B cell (primary cell): ENCODE results near the gene PMCH. TPM values are rescaled to one million over a fixed set of nuclear protein-coding genes. Genes with fewer than 3 reads are reported as not detected.

Experiments
- ATAC-seq: fragments of 200-7000 bp; cut with Tn5 transposase; one replicate; pipeline ENCODE4 v1.10.0; 2021; ENCODE audit warnings: low read depth, mild to moderate bottlenecking, moderate number of reproducible peaks, moderate library complexity
- CTCF ChIA-PET: fragments of 350-600 bp; sonication (Branson Sonifier 250); formaldehyde crosslinking; loops from one replicate; lab custom pipeline; 2021; ENCODE audit warnings: antibody characterized with exemption, inconsistent platforms; lab: Charles Lee
- POLR2A ChIA-PET: fragments of 350-600 bp; sonication (Branson Sonifier 250); formaldehyde crosslinking; loops from one replicate; lab custom pipeline; 2021; ENCODE audit warnings: antibody characterized with exemption; lab: Charles Lee
- DNase-seq: peaks from one replicate; pipeline ENCODE4 v3.0.0; 2013
- H2AFZ ChIP-seq: 2 replicates; pipeline ENCODE4 v1.6.1; 2012; ENCODE audit warnings: mild to moderate bottlenecking, low read depth, low read length; ENCODE audit not compliant: insufficient read depth, poor library complexity, severe bottlenecking
- H3K27ac ChIP-seq, 2 donors: 1 replicate in 1 of 2; 2 replicates in 1 of 2; pipeline ENCODE4 v1.5.1; 2012 to 2013; ENCODE audit warnings: low read length in 2 of 2, mild to moderate bottlenecking in 2 of 2, moderate library complexity in 1 of 2
- H3K27me3 ChIP-seq, 4 experiments: fragments of 200-600 bp in 1 of 4; sonication (generic) in 1 of 4; replicated peaks in 1 of 4; 1 replicate in 2 of 4; 2 replicates in 2 of 4; pipeline versions ENCODE4 v1.6.1 to v1.7.0; 2013 to 2016; ENCODE audit warnings: low read length in 3 of 4, mild to moderate bottlenecking in 2 of 4, mixed read lengths in 1 of 4, moderate library complexity in 1 of 4; ENCODE audit not compliant: insufficient read depth in 4 of 4, control insufficient read depth in 3 of 4; ENCODE audit errors: control extremely low read depth in 1 of 4
- H3K36me3 ChIP-seq, 2 experiments: replicated peaks in 1 of 2; 1 replicate in 1 of 2; 2 replicates in 1 of 2; pipeline versions ENCODE4 v1.6.1 to v1.7.1; 2013; ENCODE audit warnings: low read length in 1 of 2; ENCODE audit not compliant: insufficient read depth in 2 of 2, control insufficient read depth in 1 of 2; ENCODE audit errors: control extremely low read depth in 1 of 2, extremely low read depth in 1 of 2
- H3K4me1 ChIP-seq, 2 donors: fragments of 200-600 bp in 1 of 2; sonication (generic) in 1 of 2; 1 replicate in 1 of 2; 2 replicates in 1 of 2; pipeline versions ENCODE4 v1.5.1 to v1.6.1; 2013 to 2017; ENCODE audit warnings: low read length in 2 of 2; ENCODE audit not compliant: control insufficient read depth in 2 of 2, insufficient read depth in 2 of 2
- H3K4me2 ChIP-seq: replicated peaks from 2 replicates; pipeline ENCODE3; 2012; ENCODE audit warnings: mild to moderate bottlenecking, low read depth, low read length; ENCODE audit not compliant: poor library complexity, severe bottlenecking
- H3K4me3 ChIP-seq, 5 experiments: fragments of 200-600 bp in 1 of 5; sonication (generic) in 1 of 5; 1 replicate in 3 of 5; 2 replicates in 2 of 5; pipeline versions ENCODE4 v1.5.1 to v1.7.0; 2011 to 2016; ENCODE audit warnings: low read length in 4 of 5, mild to moderate bottlenecking in 4 of 5, low read depth in 2 of 5, control low read depth in 1 of 5, moderate library complexity in 1 of 5; ENCODE audit not compliant: insufficient read depth in 1 of 5; ENCODE audit errors: control extremely low read depth in 1 of 5, extremely low read depth in 1 of 5
- H3K79me2 ChIP-seq: fragments of 200-600 bp; sonication (generic); one replicate; pipeline ENCODE4 v1.6.0; 2016; ENCODE audit warnings: low read length; ENCODE audit not compliant: control insufficient read depth, insufficient read depth
- H3K9ac ChIP-seq: fragments of 200-600 bp; sonication (generic); 2 replicates; pipeline ENCODE4 v1.6.1; 2017; ENCODE audit warnings: mild to moderate bottlenecking, low read length, moderate library complexity
- H3K9me3 ChIP-seq, 3 donors: one replicate each; pipeline versions ENCODE4 v1.6.1 to v1.7.1; 2013; ENCODE audit warnings: low read length in 2 of 3; ENCODE audit not compliant: control insufficient read depth in 2 of 3, insufficient read depth in 1 of 3; ENCODE audit errors: control extremely low read depth in 1 of 3
- H4K20me1 ChIP-seq: 2 replicates; pipeline ENCODE4 v1.6.0; 2012; ENCODE audit warnings: mild to moderate bottlenecking, low read length; ENCODE audit not compliant: insufficient read depth, control insufficient read depth, poor library complexity, severe bottlenecking
- H3K27ac Mint-ChIP-seq: one replicate; pipeline ENCODE4 v1.8.0; 2021; ENCODE audit warnings: mixed read lengths
- H3K27me3 Mint-ChIP-seq: one replicate; pipeline ENCODE4 v1.8.0; 2021; ENCODE audit warnings: mixed read lengths
- H3K4me1 Mint-ChIP-seq: one replicate; pipeline ENCODE4 v1.8.0; 2021; ENCODE audit warnings: mixed read lengths
- H3K4me3 Mint-ChIP-seq: one replicate; pipeline ENCODE4 v1.8.0; 2021; ENCODE audit warnings: mixed read lengths
- H3K9me3 Mint-ChIP-seq: one replicate; pipeline ENCODE4 v1.8.0; 2022; ENCODE audit warnings: mixed read lengths; ENCODE audit not compliant: insufficient read depth
- EZH2 ChIP-seq: IDR thresholded peaks from 2 replicates; pipeline ENCODE4 v1.6.1; 2012; ENCODE audit warnings: borderline replicate concordance, low read depth, mild to moderate bottlenecking, moderate library complexity, low read length; ENCODE audit not compliant: insufficient read depth, poor library complexity, severe bottlenecking
- WGBS: methylation state at CpG from one replicate; pipeline ENCODE4 v1.1.5; 2013; ENCODE audit warnings: missing lambda C conversion rate; ENCODE audit not compliant: insufficient coverage; 5-methylcytosine and 5-hydroxymethylcytosine counted together
- intact Hi-C: fragments of 100-400 bp; cut with micrococcal nuclease; formaldehyde crosslinking; loops from one replicate; pipeline ENCODE4 v1.10.0; 2022
- polyA plus RNA-seq: library from polyadenylated mRNA; depleted of rRNA; stranded (reverse); fragments of >200 nt; gene quantifications from 2 replicates; pipeline ENCODE4 v1.2.3, GENCODE V29; 2012
- total RNA-seq, 2 donors: library from RNA; stranded (reverse); fragments of 120-200 nt in 1 of 2; gene quantifications; 1 replicate in 1 of 2; 2 replicates in 1 of 2; pipeline versions ENCODE4 v1.2.3 to v1.2.4, GENCODE V29; 2013 to 2022
- TF ChIP-seq, protein P1 (sequence below): fragments of 200-600 bp; IDR thresholded peaks from one replicate; pipeline ENCODE4 v1.8.0; 2022; ENCODE audit warnings: antibody characterized with exemption, mild to moderate bottlenecking

PMCH gene
- total and polyA plus RNA-seq, 2 donors (not counting 1 experiment from before 2014, with no cell fraction given), result not detected

DNA sequence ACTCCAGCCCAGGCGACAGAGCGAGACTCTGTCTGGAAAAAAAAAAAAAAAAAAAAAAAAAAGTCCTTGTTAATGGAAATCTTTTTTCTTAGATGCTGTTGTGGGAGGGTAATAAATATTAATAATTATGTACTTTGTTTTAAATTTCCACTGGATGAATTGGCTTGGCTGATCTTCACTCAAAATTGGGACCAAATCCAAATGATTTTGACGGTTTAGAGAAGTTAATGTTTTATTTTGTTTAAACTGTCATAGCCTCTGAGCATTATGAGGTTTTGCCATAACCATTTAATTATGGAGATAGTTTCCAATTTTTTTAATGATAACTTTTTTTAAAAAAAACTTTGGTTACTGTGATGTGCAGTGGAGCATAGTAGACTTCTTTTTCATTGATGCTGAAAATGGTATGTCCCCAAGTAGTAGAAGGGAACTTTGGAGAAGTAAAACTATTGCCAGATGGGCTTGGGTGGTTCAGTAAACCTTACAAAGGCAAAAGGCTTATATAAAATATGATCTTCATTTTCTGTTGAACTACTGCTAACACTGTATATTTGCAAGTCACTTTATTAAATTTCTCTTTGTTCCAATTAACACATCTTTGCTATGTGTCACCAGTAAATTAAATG lies 3.9 kb upstream of the PMCH start:
- Histone ChIP-seq H4K20me1 (no peaks in the 10 kb centered on the region), H3K27ac (no peak overlapping the region), H3K4me2 (no peak overlapping the region), H3K36me3 (no peaks in the 10 kb centered on the region), H3K9me3 (no peaks in the 10 kb centered on the region), H2AFZ (no peak overlapping the region), H3K79me2 (no peaks in the 10 kb centered on the region), H3K9ac (no peak overlapping the region), H3K4me1 (no peaks in the 10 kb centered on the region), H3K4me3 (no peak overlapping the region), H3K27me3 (no peaks in the 10 kb centered on the region)
- Mint-ChIP-seq H3K27me3 (no peaks in the 10 kb centered on the region), H3K4me1 (peaks cover 10% of the 10 kb centered on the region), H3K4me3 (no peak overlapping the region), H3K9me3 (peaks cover 3% of the 10 kb centered on the region), H3K27ac (no peak overlapping the region)
- WGBS, result no CpG with 5 or more reads among the region's 3 CpGs
- POLR2A ChIA-PET, result no interaction called here
- DNase-seq, result peak; percentile 3
- ATAC-seq, result no peak
- intact Hi-C loops, result no loop called here
- TF ChIP-seq, protein P1, sequence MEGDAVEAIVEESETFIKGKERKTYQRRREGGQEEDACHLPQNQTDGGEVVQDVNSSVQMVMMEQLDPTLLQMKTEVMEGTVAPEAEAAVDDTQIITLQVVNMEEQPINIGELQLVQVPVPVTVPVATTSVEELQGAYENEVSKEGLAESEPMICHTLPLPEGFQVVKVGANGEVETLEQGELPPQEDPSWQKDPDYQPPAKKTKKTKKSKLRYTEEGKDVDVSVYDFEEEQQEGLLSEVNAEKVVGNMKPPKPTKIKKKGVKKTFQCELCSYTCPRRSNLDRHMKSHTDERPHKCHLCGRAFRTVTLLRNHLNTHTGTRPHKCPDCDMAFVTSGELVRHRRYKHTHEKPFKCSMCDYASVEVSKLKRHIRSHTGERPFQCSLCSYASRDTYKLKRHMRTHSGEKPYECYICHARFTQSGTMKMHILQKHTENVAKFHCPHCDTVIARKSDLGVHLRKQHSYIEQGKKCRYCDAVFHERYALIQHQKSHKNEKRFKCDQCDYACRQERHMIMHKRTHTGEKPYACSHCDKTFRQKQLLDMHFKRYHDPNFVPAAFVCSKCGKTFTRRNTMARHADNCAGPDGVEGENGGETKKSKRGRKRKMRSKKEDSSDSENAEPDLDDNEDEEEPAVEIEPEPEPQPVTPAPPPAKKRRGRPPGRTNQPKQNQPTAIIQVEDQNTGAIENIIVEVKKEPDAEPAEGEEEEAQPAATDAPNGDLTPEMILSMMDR, result no peak
- TF ChIP-seq EZH2, result no peak
- CTCF ChIA-PET, result no interaction called here

DNA sequence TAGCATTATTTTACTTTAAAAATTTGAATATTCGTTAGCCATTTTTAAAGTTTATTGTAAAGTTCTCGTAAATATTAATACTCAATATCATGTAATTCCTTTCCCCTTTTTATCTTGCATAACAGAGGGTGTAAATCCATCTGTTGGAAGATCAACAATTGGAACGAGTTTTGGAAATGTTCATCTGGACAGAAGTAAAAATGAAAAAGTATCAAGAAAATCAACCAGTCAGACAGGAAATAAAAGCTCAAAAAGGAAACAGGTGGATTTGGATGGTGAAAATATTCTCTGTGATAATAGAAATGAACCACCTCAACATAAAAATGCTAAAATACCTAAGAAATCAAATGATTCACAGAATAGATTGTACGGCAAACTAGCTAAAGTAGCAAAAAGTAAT lies 1.8 kb downstream of the PMCH start:
- CTCF ChIA-PET, result no interaction called here
- H3K27ac Mint-ChIP-seq, result no peak overlapping the region
- no CpG with 5 or more reads among the region's 4 CpGs for WGBS
- H3K4me2 ChIP-seq, result no peak overlapping the region
- H3K27me3 ChIP-seq, result no peaks in the 10 kb centered on the region
- ATAC-seq, result no peak
- intact Hi-C loops, result no loop called here
- H3K4me3 Mint-ChIP-seq, result no peak overlapping the region
- POLR2A ChIA-PET, result no interaction called here
- no peak overlapping the region for H3K9ac ChIP-seq
- no peaks in the 10 kb centered on the region for H3K4me1 Mint-ChIP-seq
- H3K27me3 Mint-ChIP-seq, result no peaks in the 10 kb centered on the region
- no peaks in the 10 kb centered on the region for H3K4me1 ChIP-seq
- no peaks in the 10 kb centered on the region for H3K9me3 Mint-ChIP-seq
- no peak overlapping the region for H3K27ac ChIP-seq
- no peaks in the 10 kb centered on the region for H3K9me3 ChIP-seq
- DNase-seq, result no peak
- no peak overlapping the region for H3K4me3 ChIP-seq
- no peaks in the 10 kb centered on the region for H3K36me3 ChIP-seq
- TF ChIP-seq, protein P1, result no peak
- no peak for TF ChIP-seq EZH2
- H3K79me2 ChIP-seq, result no peaks in the 10 kb centered on the region
- no peaks in the 10 kb centered on the region for H4K20me1 ChIP-seq
- H2AFZ ChIP-seq, result no peak overlapping the region
